GM23338 (cell line): ENCODE measurements around the gene ZMPSTE24. TPM values are rescaled to one million over a fixed set of nuclear protein-coding genes. Genes with fewer than 3 reads are reported as not detected.

Experiments
- ATAC-seq: fragments of 200-7000 bp; cut with Tn5 transposase; 3 replicates; pipeline ENCODE4 v1.9.1; 2020
- DNase-seq: peaks from one replicate; pipeline ENCODE4 v3.0.0-alpha.2; 2015; ENCODE audit warnings: low spot score
- H2AFZ ChIP-seq: fragments of 200-600 bp; sonication (generic); 2 replicates; pipeline ENCODE4 v1.8.0; 2016; ENCODE audit warnings: antibody characterized with exemption, mild to moderate bottlenecking, moderate library complexity
- H3F3A ChIP-seq: fragments of 200-600 bp; sonication (generic); replicated peaks from 2 replicates; pipeline ENCODE4 v1.8.0; 2017; ENCODE audit warnings: antibody characterized with exemption, mixed run types, low read depth
- H3K27ac ChIP-seq: fragments of 200-600 bp; sonication (generic); 2 replicates; pipeline ENCODE4 v1.6.1; 2016; ENCODE audit warnings: low read depth
- H3K27me3 ChIP-seq: fragments of 200-600 bp; sonication (generic); 2 replicates; pipeline ENCODE4 v1.8.0; 2016; ENCODE audit warnings: mild to moderate bottlenecking, mixed run types, moderate library complexity; ENCODE audit not compliant: insufficient read depth
- H3K36me3 ChIP-seq: fragments of 200-600 bp; sonication (generic); 2 replicates; pipeline ENCODE4 v1.8.0; 2016; ENCODE audit warnings: mild to moderate bottlenecking; ENCODE audit not compliant: insufficient read depth
- H3K4me1 ChIP-seq: fragments of 200-600 bp; sonication (generic); 2 replicates; pipeline ENCODE4 v1.8.0; 2016; ENCODE audit warnings: mild to moderate bottlenecking, moderate library complexity; ENCODE audit not compliant: insufficient read depth
- H3K4me2 ChIP-seq: fragments of 200-600 bp; sonication (generic); 2 replicates; pipeline ENCODE4 v1.7.1; 2017; ENCODE audit warnings: mixed run types
- H3K4me3 ChIP-seq: fragments of 200-600 bp; sonication (generic); 2 replicates; pipeline ENCODE4 v1.6.1; 2016; ENCODE audit warnings: mixed run types
- H3K79me2 ChIP-seq: fragments of 200-600 bp; sonication (generic); replicated peaks from 2 replicates; pipeline ENCODE4 v1.8.0; 2017; ENCODE audit warnings: mild to moderate bottlenecking; ENCODE audit not compliant: insufficient read depth
- H3K9me2 ChIP-seq: fragments of 200-600 bp; sonication (generic); 2 replicates; pipeline ENCODE4 v1.8.0; 2017; ENCODE audit not compliant: insufficient read depth
- H4K20me1 ChIP-seq: fragments of 200-600 bp; sonication (generic); replicated peaks from 2 replicates; pipeline ENCODE4 v1.8.0; 2017; ENCODE audit warnings: mild to moderate bottlenecking; ENCODE audit not compliant: insufficient read depth
- H3K27ac Mint-ChIP-seq: 2 replicates; pipeline ENCODE4 v1.8.0; 2020; ENCODE audit warnings: inconsistent platforms, mild to moderate bottlenecking, moderate library complexity, mixed read lengths
- H3K27me3 Mint-ChIP-seq: 3 replicates; pipeline ENCODE4 v1.8.0; 2022; ENCODE audit warnings: low read depth, mild to moderate bottlenecking, moderate library complexity, mixed read lengths, inconsistent platforms; ENCODE audit not compliant: insufficient read depth, poor library complexity
- H3K36me3 Mint-ChIP-seq: 3 replicates; pipeline ENCODE4 v1.8.0; 2021; ENCODE audit warnings: low read depth, mild to moderate bottlenecking, inconsistent platforms, moderate library complexity, mixed read lengths
- H3K4me1 Mint-ChIP-seq: 3 replicates; pipeline ENCODE4 v1.8.0; 2020; ENCODE audit warnings: mild to moderate bottlenecking, inconsistent platforms, mixed read lengths
- H3K4me3 Mint-ChIP-seq: 3 replicates; pipeline ENCODE4 v1.8.0; 2021; ENCODE audit warnings: moderate library complexity, mild to moderate bottlenecking, inconsistent platforms, mixed read lengths
- H3K9me3 Mint-ChIP-seq: 3 replicates; pipeline ENCODE4 v1.8.0; 2020; ENCODE audit warnings: moderate library complexity, mild to moderate bottlenecking, inconsistent platforms, mixed read lengths
- CREB1 ChIP-seq: fragments of 250-450 bp; sonication (Bioruptor Pico); IDR thresholded peaks from 2 replicates; pipeline ENCODE4 v1.5.0; 2020; ENCODE audit warnings: low read depth, mild to moderate bottlenecking, moderate library complexity
- EZH2 ChIP-seq: fragments of 200-600 bp; sonication (generic); IDR thresholded peaks from one replicate; pipeline ENCODE4 v1.8.0; 2017; ENCODE audit warnings: antibody characterized with exemption, mild to moderate bottlenecking, low read depth; ENCODE audit not compliant: unreplicated experiment
- EZH2phosphoT487 ChIP-seq: fragments of 200-600 bp; sonication (generic); IDR thresholded peaks from one replicate; pipeline ENCODE4 v1.8.1; 2018; ENCODE audit warnings: antibody characterized with exemption; ENCODE audit not compliant: unreplicated experiment
- JUNB ChIP-seq: IDR thresholded peaks from one replicate; pipeline ENCODE4 v1.6.1; 2016; ENCODE audit warnings: antibody characterized with exemption; ENCODE audit not compliant: unreplicated experiment
- NANOG ChIP-seq: IDR thresholded peaks from 2 replicates; pipeline ENCODE4 v1.6.1; 2016; ENCODE audit warnings: antibody characterized with exemption, borderline replicate concordance
- POLR2AphosphoS5 ChIP-seq: IDR thresholded peaks from 2 replicates; pipeline ENCODE4 v1.6.1; 2016; ENCODE audit warnings: antibody characterized with exemption, low read depth
- STAT1 ChIP-seq: IDR thresholded peaks from one replicate; pipeline ENCODE4 v1.6.1; 2016; ENCODE audit warnings: antibody characterized with exemption; ENCODE audit not compliant: unreplicated experiment
- ZNF114 ChIP-seq: fragments of 250-450 bp; sonication (Bioruptor Pico); IDR thresholded peaks from 2 replicates; pipeline ENCODE4 v1.5.0; 2020; ENCODE audit warnings: mild to moderate bottlenecking, moderate library complexity
- ZNF331 ChIP-seq: fragments of 250-450 bp; sonication (Bioruptor Pico); IDR thresholded peaks from 2 replicates; pipeline ENCODE4 v1.5.0; 2020; ENCODE audit warnings: low read depth, mild to moderate bottlenecking, moderate library complexity
- polyA plus RNA-seq: library from polyadenylated mRNA; unstranded; fragments of >200 nt; fragmentation: Nextera tagmentation; extraction: Ambion mirVana; gene quantifications from 2 replicates; pipeline ENCODE4 v1.2.1, GENCODE V29; 2016
- total RNA-seq: library from RNA; depleted of rRNA; stranded (reverse); fragments of >200 nt; shearing (Covaris generic); gene quantifications from 2 replicates; pipeline ENCODE4 v1.2.3, GENCODE V29; 2014
- TF ChIP-seq, protein P1 (sequence below): IDR thresholded peaks from 2 replicates; pipeline ENCODE4 v1.6.1; 2016; ENCODE audit warnings: antibody characterized with exemption
- TF ChIP-seq, protein P2 (sequence below), 2 experiments: fragments of 200-600 bp in 1 of 2; sonication (generic) in 1 of 2; conservative IDR thresholded peaks; 2 replicates each; pipeline versions ENCODE4 v1.5.1 to v1.6.1; 2016 to 2017; ENCODE audit warnings: antibody characterized with exemption in 2 of 2, low read depth in 2 of 2, mild to moderate bottlenecking in 2 of 2, moderate library complexity in 1 of 2
- TF ChIP-seq, protein P3 (sequence below): fragments of 250-450 bp; sonication (Bioruptor Pico); IDR thresholded peaks from 2 replicates; pipeline ENCODE4 v1.5.0; 2020; ENCODE audit warnings: mild to moderate bottlenecking, moderate library complexity
- TF ChIP-seq, protein P4 (sequence below): IDR thresholded peaks from one replicate; pipeline ENCODE4 v1.6.1; 2018; ENCODE audit warnings: antibody characterized with exemption; ENCODE audit not compliant: unreplicated experiment

ZMPSTE24 gene
- total and polyA plus RNA-seq, 2 experiments from 2014 or later, result 23.1 to 51.2 TPM

DNA sequence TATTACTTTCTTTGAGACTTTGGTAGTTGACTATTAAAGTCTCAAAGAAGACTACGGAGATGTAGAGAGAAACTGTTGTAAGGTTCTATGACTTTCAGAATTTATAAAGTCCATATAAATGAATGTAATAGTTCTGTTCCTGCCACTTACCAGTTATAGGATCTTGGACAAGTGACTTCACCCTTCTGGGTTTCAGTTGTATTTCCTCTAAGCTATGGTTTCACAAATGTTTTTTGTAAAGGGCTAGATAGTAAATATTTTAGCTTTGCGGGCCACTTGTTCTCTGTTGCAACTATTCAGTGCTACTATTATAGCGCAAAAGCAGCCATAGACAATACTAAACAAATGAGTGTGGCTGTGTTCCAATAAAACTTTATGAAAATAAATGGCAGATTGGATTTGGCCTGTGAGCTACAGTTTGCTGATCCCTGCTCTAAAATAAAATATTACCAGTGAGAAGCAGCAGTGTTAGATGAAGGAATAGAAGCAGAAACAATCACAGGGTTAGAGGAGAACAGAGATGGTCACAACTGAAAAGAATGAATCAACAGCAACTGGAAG is 14.7 kb downstream of the ZMPSTE24 start:
- no peak overlapping the region for H3K4me3 ChIP-seq
- no peaks in the 10 kb centered on the region; the same call in 1 of the 2 replicates for H3F3A ChIP-seq
- DNase-seq (no peak), ATAC-seq (no peak)
- H3K4me1 Mint-ChIP-seq, result peaks cover 5% of the 10 kb centered on the region; the same call in 2 of the 3 replicates
- H3K36me3 Mint-ChIP-seq, result peaks cover 56% of the 10 kb centered on the region
- H3K27ac ChIP-seq, result no peak overlapping the region
- TF ChIP-seq, protein P1, sequence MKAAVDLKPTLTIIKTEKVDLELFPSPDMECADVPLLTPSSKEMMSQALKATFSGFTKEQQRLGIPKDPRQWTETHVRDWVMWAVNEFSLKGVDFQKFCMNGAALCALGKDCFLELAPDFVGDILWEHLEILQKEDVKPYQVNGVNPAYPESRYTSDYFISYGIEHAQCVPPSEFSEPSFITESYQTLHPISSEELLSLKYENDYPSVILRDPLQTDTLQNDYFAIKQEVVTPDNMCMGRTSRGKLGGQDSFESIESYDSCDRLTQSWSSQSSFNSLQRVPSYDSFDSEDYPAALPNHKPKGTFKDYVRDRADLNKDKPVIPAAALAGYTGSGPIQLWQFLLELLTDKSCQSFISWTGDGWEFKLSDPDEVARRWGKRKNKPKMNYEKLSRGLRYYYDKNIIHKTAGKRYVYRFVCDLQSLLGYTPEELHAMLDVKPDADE, result no peak
- TF ChIP-seq JUNB (no peak), CREB1 (CRISPR knock-in tag) (no peak), ZNF331 (CRISPR knock-in tag) (no peak), NANOG (no peak), EZH2phosphoT487 (no peak), POLR2AphosphoS5 (no peak), ZNF114 (CRISPR knock-in tag) (no peak), STAT1 (no peak), EZH2 (no peak)
- TF ChIP-seq, protein P2, sequence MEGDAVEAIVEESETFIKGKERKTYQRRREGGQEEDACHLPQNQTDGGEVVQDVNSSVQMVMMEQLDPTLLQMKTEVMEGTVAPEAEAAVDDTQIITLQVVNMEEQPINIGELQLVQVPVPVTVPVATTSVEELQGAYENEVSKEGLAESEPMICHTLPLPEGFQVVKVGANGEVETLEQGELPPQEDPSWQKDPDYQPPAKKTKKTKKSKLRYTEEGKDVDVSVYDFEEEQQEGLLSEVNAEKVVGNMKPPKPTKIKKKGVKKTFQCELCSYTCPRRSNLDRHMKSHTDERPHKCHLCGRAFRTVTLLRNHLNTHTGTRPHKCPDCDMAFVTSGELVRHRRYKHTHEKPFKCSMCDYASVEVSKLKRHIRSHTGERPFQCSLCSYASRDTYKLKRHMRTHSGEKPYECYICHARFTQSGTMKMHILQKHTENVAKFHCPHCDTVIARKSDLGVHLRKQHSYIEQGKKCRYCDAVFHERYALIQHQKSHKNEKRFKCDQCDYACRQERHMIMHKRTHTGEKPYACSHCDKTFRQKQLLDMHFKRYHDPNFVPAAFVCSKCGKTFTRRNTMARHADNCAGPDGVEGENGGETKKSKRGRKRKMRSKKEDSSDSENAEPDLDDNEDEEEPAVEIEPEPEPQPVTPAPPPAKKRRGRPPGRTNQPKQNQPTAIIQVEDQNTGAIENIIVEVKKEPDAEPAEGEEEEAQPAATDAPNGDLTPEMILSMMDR (conservative IDR thresholded peaks at IDR 0.05; ENCODE audit: low read depth in 2 of 2), result no peak
- TF ChIP-seq, protein P3, sequence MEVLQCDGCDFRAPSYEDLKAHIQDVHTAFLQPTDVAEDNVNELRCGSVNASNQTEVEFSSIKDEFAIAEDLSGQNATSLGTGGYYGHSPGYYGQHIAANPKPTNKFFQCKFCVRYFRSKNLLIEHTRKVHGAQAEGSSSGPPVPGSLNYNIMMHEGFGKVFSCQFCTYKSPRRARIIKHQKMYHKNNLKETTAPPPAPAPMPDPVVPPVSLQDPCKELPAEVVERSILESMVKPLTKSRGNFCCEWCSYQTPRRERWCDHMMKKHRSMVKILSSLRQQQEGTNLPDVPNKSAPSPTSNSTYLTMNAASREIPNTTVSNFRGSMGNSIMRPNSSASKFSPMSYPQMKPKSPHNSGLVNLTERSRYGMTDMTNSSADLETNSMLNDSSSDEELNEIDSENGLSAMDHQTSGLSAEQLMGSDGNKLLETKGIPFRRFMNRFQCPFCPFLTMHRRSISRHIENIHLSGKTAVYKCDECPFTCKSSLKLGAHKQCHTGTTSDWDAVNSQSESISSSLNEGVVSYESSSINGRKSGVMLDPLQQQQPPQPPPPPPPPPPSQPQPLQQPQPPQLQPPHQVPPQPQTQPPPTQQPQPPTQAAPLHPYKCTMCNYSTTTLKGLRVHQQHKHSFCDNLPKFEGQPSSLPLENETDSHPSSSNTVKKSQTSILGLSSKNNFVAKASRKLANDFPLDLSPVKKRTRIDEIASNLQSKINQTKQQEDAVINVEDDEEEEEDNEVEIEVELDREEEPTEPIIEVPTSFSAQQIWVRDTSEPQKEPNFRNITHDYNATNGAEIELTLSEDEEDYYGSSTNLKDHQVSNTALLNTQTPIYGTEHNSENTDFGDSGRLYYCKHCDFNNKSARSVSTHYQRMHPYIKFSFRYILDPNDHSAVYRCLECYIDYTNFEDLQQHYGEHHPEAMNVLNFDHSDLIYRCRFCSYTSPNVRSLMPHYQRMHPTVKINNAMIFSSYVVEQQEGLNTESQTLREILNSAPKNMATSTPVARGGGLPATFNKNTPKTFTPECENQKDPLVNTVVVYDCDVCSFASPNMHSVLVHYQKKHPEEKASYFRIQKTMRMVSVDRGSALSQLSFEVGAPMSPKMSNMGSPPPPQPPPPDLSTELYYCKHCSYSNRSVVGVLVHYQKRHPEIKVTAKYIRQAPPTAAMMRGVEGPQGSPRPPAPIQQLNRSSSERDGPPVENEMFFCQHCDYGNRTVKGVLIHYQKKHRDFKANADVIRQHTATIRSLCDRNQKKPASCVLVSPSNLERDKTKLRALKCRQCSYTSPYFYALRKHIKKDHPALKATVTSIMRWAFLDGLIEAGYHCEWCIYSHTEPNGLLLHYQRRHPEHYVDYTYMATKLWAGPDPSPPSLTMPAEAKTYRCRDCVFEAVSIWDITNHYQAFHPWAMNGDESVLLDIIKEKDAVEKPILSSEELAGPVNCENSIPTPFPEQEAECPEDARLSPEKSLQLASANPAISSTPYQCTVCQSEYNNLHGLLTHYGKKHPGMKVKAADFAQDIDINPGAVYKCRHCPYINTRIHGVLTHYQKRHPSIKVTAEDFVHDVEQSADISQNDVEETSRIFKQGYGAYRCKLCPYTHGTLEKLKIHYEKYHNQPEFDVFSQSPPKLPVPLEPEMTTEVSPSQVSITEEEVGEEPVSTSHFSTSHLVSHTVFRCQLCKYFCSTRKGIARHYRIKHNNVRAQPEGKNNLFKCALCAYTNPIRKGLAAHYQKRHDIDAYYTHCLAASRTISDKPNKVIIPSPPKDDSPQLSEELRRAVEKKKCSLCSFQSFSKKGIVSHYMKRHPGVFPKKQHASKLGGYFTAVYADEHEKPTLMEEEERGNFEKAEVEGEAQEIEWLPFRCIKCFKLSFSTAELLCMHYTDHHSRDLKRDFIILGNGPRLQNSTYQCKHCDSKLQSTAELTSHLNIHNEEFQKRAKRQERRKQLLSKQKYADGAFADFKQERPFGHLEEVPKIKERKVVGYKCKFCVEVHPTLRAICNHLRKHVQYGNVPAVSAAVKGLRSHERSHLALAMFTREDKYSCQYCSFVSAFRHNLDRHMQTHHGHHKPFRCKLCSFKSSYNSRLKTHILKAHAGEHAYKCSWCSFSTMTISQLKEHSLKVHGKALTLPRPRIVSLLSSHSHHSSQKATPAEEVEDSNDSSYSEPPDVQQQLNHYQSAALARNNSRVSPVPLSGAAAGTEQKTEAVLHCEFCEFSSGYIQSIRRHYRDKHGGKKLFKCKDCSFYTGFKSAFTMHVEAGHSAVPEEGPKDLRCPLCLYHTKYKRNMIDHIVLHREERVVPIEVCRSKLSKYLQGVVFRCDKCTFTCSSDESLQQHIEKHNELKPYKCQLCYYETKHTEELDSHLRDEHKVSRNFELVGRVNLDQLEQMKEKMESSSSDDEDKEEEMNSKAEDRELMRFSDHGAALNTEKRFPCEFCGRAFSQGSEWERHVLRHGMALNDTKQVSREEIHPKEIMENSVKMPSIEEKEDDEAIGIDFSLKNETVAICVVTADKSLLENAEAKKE (CRISPR knock-in tag), result no peak
- TF ChIP-seq, protein P4, sequence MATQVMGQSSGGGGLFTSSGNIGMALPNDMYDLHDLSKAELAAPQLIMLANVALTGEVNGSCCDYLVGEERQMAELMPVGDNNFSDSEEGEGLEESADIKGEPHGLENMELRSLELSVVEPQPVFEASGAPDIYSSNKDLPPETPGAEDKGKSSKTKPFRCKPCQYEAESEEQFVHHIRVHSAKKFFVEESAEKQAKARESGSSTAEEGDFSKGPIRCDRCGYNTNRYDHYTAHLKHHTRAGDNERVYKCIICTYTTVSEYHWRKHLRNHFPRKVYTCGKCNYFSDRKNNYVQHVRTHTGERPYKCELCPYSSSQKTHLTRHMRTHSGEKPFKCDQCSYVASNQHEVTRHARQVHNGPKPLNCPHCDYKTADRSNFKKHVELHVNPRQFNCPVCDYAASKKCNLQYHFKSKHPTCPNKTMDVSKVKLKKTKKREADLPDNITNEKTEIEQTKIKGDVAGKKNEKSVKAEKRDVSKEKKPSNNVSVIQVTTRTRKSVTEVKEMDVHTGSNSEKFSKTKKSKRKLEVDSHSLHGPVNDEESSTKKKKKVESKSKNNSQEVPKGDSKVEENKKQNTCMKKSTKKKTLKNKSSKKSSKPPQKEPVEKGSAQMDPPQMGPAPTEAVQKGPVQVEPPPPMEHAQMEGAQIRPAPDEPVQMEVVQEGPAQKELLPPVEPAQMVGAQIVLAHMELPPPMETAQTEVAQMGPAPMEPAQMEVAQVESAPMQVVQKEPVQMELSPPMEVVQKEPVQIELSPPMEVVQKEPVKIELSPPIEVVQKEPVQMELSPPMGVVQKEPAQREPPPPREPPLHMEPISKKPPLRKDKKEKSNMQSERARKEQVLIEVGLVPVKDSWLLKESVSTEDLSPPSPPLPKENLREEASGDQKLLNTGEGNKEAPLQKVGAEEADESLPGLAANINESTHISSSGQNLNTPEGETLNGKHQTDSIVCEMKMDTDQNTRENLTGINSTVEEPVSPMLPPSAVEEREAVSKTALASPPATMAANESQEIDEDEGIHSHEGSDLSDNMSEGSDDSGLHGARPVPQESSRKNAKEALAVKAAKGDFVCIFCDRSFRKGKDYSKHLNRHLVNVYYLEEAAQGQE, result no peak
- no peak overlapping the region for H3K4me3 Mint-ChIP-seq
- no peaks in the 10 kb centered on the region for H3K9me2 ChIP-seq
- no peaks in the 10 kb centered on the region for H3K9me3 Mint-ChIP-seq
- H3K27me3 ChIP-seq, result no peaks in the 10 kb centered on the region
- H3K27me3 Mint-ChIP-seq, result peaks cover 6% of the 10 kb centered on the region
- peaks cover 31% of the 10 kb centered on the region; the same call in 1 of the 2 replicates for H3K36me3 ChIP-seq
- 0 out of 2 replicates have a peak, but pooled peaks cover 6% of the 10 kb centered on the region for H3K79me2 ChIP-seq
- no peaks in the 10 kb centered on the region for H3K4me1 ChIP-seq
- H2AFZ ChIP-seq, result no peak overlapping the region
- peaks cover 16% of the 10 kb centered on the region for H4K20me1 ChIP-seq
- H3K4me2 ChIP-seq, result no peak overlapping the region
- no peak overlapping the region for H3K27ac Mint-ChIP-seq
